ENCODE results near the gene PERM1. TPM values are rescaled to one million over a fixed set of nuclear protein-coding genes. Genes with fewer than 3 reads are reported as not detected.

The PERM1 gene
- total RNA-seq, 1 experiment from 2014 or later, result 0.39 TPM

GRCh38 chr1:1005774-1006304 lies 23.9 kb upstream of the PERM1 start:
- CTCF ChIA-PET, result interaction anchor here (1.0 kb wide), 1 partner anchor 10 kb away, joined by 4 read pairs; no protein-coding TSS in a partner anchor
- ATAC-seq, result peak; percentile 1
- DNase-seq (ENCODE audit: low read depth, low spot score), result no peak
- POLR2A ChIA-PET, result interaction anchor here (0.5 to 1.5 kb wide), 3 partner anchors 53 to 157 kb away, joined by 3 to 4 read pairs (median 4); no protein-coding TSS in a partner anchor
- H3K79me2 ChIP-seq (ENCODE audit: insufficient read depth, low read length), result peaks cover 4% of the 10 kb centered on the region; the same call in 1 of the 2 replicates
- H3K4me3 ChIP-seq (replicated peaks in 1 of 2; ENCODE audit: low read depth in 1 of 2, low read length in 2 of 2), result peak overlapping the region; percentile 29 to 56
- H2AFZ ChIP-seq (ENCODE audit: low read depth, low read length, poor library complexity, severe bottlenecking), result no peak overlapping the region
- no peaks in the 10 kb centered on the region for H3K9me3 ChIP-seq (ENCODE audit: control insufficient read depth in 1 of 2, insufficient read depth in 1 of 2, low read depth in 1 of 2, low read length in 2 of 2)
- H3K9ac ChIP-seq (ENCODE audit: low read length), result peak overlapping the region; percentile 82
- RAD21 ChIA-PET (ENCODE audit: low non-redundant PET in 1 of 2, low total read pairs in 2 of 2, uncharacterized antibody in 2 of 2, unreplicated experiment in 2 of 2), result no interaction called here
- peak overlapping the region; percentile 60 for H3K27ac ChIP-seq (ENCODE audit: low read depth, low read length)
- TF ChIP-seq ZNF274 (IDR thresholded peaks at IDR 0.05; ENCODE audit: low read depth, low read length), result no peak
- TF ChIP-seq ZBTB33 (IDR thresholded peaks at IDR 0.05; ENCODE audit: extremely low read depth, insufficient replicate concordance, low read length), result no peak
- peaks cover 35 to 62% of the 10 kb centered on the region in 2 experiments for H3K4me1 ChIP-seq (ENCODE audit: control insufficient read depth in 1 of 2, insufficient read depth in 2 of 2, low read length in 2 of 2)
- no peaks in the 10 kb centered on the region for H3K9me2 ChIP-seq (ENCODE audit: insufficient read depth)
- H3K36me3 ChIP-seq (ENCODE audit: control insufficient read depth in 1 of 2, insufficient read depth in 2 of 2, low read length in 2 of 2), result no peaks in the 10 kb centered on the region
- intact Hi-C loops (cut with micrococcal nuclease), result no loop called here
- peak overlapping the region; percentile 93 for H3K4me2 ChIP-seq (ENCODE audit: low read length)
- H4K20me1 ChIP-seq (ENCODE audit: insufficient read depth), result no peaks in the 10 kb centered on the region
- TSS peak; percentile 72 for BruUV-seq (replicated peaks)
- H3K27me3 ChIP-seq (ENCODE audit: insufficient read depth, low read length), result no peaks in the 10 kb centered on the region

GRCh38 chr1:1004780-1005697 lies 23.1 kb upstream of the PERM1 start:
- TF ChIP-seq ATF3 (IDR thresholded peaks at IDR 0.05) (no peak), POLR2AphosphoS5 (IDR thresholded peaks at IDR 0.05; ENCODE audit: low read depth, low read length) (0 out of 2 replicates have a peak, but pooled peaks have one; percentile 7), ELF1 (IDR thresholded peaks at IDR 0.05; ENCODE audit: borderline replicate concordance, low read depth) (no peak), CEBPB (IDR thresholded peaks at IDR 0.05; ENCODE audit: low read depth) (no peak), REST (IDR thresholded peaks at IDR 0.05; ENCODE audit: low read depth) (no peak), EZH2 (IDR thresholded peaks at IDR 0.05) (no peak)
- no TSS peak for BruUV-seq (replicated peaks)
- CTCF ChIA-PET, result interaction anchor here (4.0 kb wide), 1 partner anchor 9 kb away, joined by 26 read pairs; the partner anchor contains the start of gene ISG15
- Histone ChIP-seq H3K9me3 (ENCODE audit: control insufficient read depth in 1 of 2, insufficient read depth in 1 of 2, low read depth in 1 of 2, low read length in 2 of 2) (no peaks in the 10 kb centered on the region), H2AFZ (ENCODE audit: low read depth, low read length, poor library complexity, severe bottlenecking) (no peak overlapping the region), H3K27ac (ENCODE audit: low read depth, low read length) (peak overlapping the region; percentile 60), H3K9me2 (ENCODE audit: insufficient read depth) (no peaks in the 10 kb centered on the region), H3K36me3 (ENCODE audit: control insufficient read depth in 1 of 2, insufficient read depth in 2 of 2, low read length in 2 of 2) (no peaks in the 10 kb centered on the region), H3K4me3 (replicated peaks in 1 of 2; ENCODE audit: low read depth in 1 of 2, low read length in 2 of 2) (peak overlapping the region in 1 of 2 experiments; percentile 56; a peak in 1 of 4 replicates), H3K4me2 (ENCODE audit: low read length) (peak overlapping the region; percentile 93), H4K20me1 (ENCODE audit: insufficient read depth) (no peaks in the 10 kb centered on the region), H3K27me3 (ENCODE audit: insufficient read depth, low read length) (no peaks in the 10 kb centered on the region), H3K79me2 (ENCODE audit: insufficient read depth, low read length) (peaks cover 4% of the 10 kb centered on the region; the same call in 1 of the 2 replicates), H3K4me1 (ENCODE audit: control insufficient read depth in 1 of 2, insufficient read depth in 2 of 2, low read length in 2 of 2) (peaks cover 35 to 70% of the 10 kb centered on the region in 2 experiments), H3K9ac (ENCODE audit: low read length) (peak overlapping the region; percentile 82)
- ATAC-seq, result no peak
- POLR2A ChIA-PET, result no interaction called here
- intact Hi-C loops (cut with micrococcal nuclease), result loop anchor here (5.0 kb wide), 1 partner anchor 62 kb away; no protein-coding TSS in a partner anchor
- RAD21 ChIA-PET (ENCODE audit: low non-redundant PET in 1 of 2, low total read pairs in 2 of 2, uncharacterized antibody in 2 of 2, unreplicated experiment in 2 of 2), result no interaction called here
- DNase-seq (ENCODE audit: low read depth, low spot score), result no peak

Data from HCT116 (cell line).